IMR-90 (cell line): Measurements from ENCODE around the gene ZNF341. TPM values are rescaled to one million over a fixed set of nuclear protein-coding genes. Genes with fewer than 3 reads are reported as not detected.

ENCODE experiments used
- ATAC-seq: fragments of 200-7000 bp; cut with Tn5 transposase; 2 replicates; pipeline ENCODE4 v1.9.1; 2020; ENCODE audit warnings: low read depth, mild to moderate bottlenecking, moderate library complexity
- BruUV-seq: library from RNA; stranded (reverse); fragments of 400-500 nt; replicated peaks from 2 replicates; lab custom pipeline; 2021; lab: Mats Ljungman, UMichigan
- CTCF ChIA-PET: fragments of 300-600 bp; formaldehyde crosslinking; extraction: SDS; loops from one replicate; lab custom pipeline; 2021; ENCODE audit warnings: antibody characterized with exemption; lab: Yijun Ruan, JAX
- POLR2A ChIA-PET: fragments of 300-600 bp; sonication (Branson Sonifier 250); formaldehyde crosslinking; loops from one replicate; lab custom pipeline; 2022; ENCODE audit warnings: antibody characterized with exemption; ENCODE audit not compliant: unreplicated experiment; lab: Charles Lee
- DNase-seq: peaks from one replicate; pipeline ENCODE4 v3.0.0; 2013
- H2AFZ ChIP-seq: replicated peaks from 2 replicates; pipeline ENCODE3; 2013; ENCODE audit warnings: low read length, mild to moderate bottlenecking; ENCODE audit not compliant: poor library complexity
- H2AK5ac ChIP-seq: 2 replicates; pipeline ENCODE4 v1.6.1; 2013; ENCODE audit warnings: low read depth, low read length, inconsistent platforms
- H2AK9ac ChIP-seq: replicated peaks from 2 replicates; pipeline ENCODE3; 2013; ENCODE audit warnings: mild to moderate bottlenecking, low read depth, low read length, moderate library complexity; ENCODE audit not compliant: poor library complexity
- H2BK120ac ChIP-seq: 2 replicates; pipeline ENCODE4 v1.6.1; 2013; ENCODE audit warnings: low read depth, low read length, inconsistent platforms
- H2BK15ac ChIP-seq: 3 replicates; pipeline ENCODE4 v1.6.1; 2013; ENCODE audit warnings: low read depth, low read length, inconsistent platforms
- H2BK20ac ChIP-seq: 2 replicates; pipeline ENCODE4 v1.6.1; 2013; ENCODE audit warnings: low read depth, mild to moderate bottlenecking, inconsistent platforms, low read length, moderate library complexity
- H2BK5ac ChIP-seq: 2 replicates; pipeline ENCODE4 v1.6.1; 2013; ENCODE audit warnings: mild to moderate bottlenecking, low read depth, low read length, inconsistent platforms; ENCODE audit not compliant: poor library complexity, severe bottlenecking
- H3K14ac ChIP-seq: replicated peaks from 2 replicates; pipeline ENCODE4 v1.6.1; 2013; ENCODE audit warnings: low read depth, low read length, inconsistent platforms
- H3K18ac ChIP-seq: 2 replicates; pipeline ENCODE4 v1.6.1; 2013; ENCODE audit warnings: low read depth, low read length, control low read depth
- H3K23ac ChIP-seq: 2 replicates; pipeline ENCODE4 v1.6.1; 2013; ENCODE audit warnings: low read depth, low read length, inconsistent platforms
- H3K27ac ChIP-seq: 2 replicates; pipeline ENCODE4 v1.5.1; 2013; ENCODE audit warnings: mild to moderate bottlenecking, control low read depth, low read length; ENCODE audit not compliant: insufficient read depth
- H3K27me3 ChIP-seq: 2 replicates; pipeline ENCODE4 v1.6.1; 2013; ENCODE audit warnings: low read length; ENCODE audit not compliant: control insufficient read depth, insufficient read depth
- H3K36me3 ChIP-seq: 2 replicates; pipeline ENCODE4 v1.6.1; 2013; ENCODE audit warnings: low read length, mixed read lengths; ENCODE audit not compliant: control insufficient read depth, insufficient read depth
- H3K4ac ChIP-seq: 2 replicates; pipeline ENCODE4 v1.6.1; 2013; ENCODE audit warnings: low read depth, low read length, inconsistent platforms
- H3K4me1 ChIP-seq: 2 replicates; pipeline ENCODE4 v1.6.1; 2013; ENCODE audit warnings: low read length, mixed read lengths; ENCODE audit not compliant: control insufficient read depth, insufficient read depth
- H3K4me2 ChIP-seq: 2 replicates; pipeline ENCODE4 v1.6.1; 2013; ENCODE audit warnings: low read depth, mild to moderate bottlenecking, control low read depth, low read length, moderate library complexity
- H3K4me3 ChIP-seq: 2 replicates; pipeline ENCODE4 v1.5.1; 2013; ENCODE audit warnings: low read depth, mild to moderate bottlenecking, control low read depth, low read length, moderate library complexity; ENCODE audit not compliant: insufficient read depth
- H3K56ac ChIP-seq: 2 replicates; pipeline ENCODE4 v1.6.1; 2013; ENCODE audit warnings: low read length, inconsistent platforms; ENCODE audit not compliant: insufficient read depth; ENCODE audit errors: extremely low read depth
- H3K79me1 ChIP-seq, 2 experiments: 2 replicates each; pipeline ENCODE4 v1.6.1; 2013; ENCODE audit warnings: low read length in 2 of 2, inconsistent platforms in 1 of 2, low read depth in 1 of 2
- H3K9ac ChIP-seq: 2 replicates; pipeline ENCODE4 v1.6.1; 2013; ENCODE audit warnings: low read depth, low read length, control low read depth
- H3K9me1 ChIP-seq: 2 replicates; pipeline ENCODE4 v1.6.1; 2013; ENCODE audit warnings: low read length, inconsistent platforms; ENCODE audit not compliant: insufficient read depth
- H3K9me3 ChIP-seq: 2 replicates; pipeline ENCODE4 v1.6.1; 2013; ENCODE audit warnings: low read length; ENCODE audit not compliant: control insufficient read depth, insufficient read depth
- H4K20me1 ChIP-seq: 2 replicates; pipeline ENCODE4 v1.6.1; 2013; ENCODE audit warnings: low read length, inconsistent platforms; ENCODE audit not compliant: insufficient read depth
- H4K5ac ChIP-seq: 2 replicates; pipeline ENCODE4 v1.6.1; 2013; ENCODE audit warnings: mild to moderate bottlenecking, low read depth, low read length, control low read depth
- H4K8ac ChIP-seq, 2 experiments: 2 replicates each; pipeline ENCODE4 v1.6.1; 2013; ENCODE audit warnings: low read depth in 2 of 2, low read length in 2 of 2, control low read depth in 1 of 2, inconsistent platforms in 1 of 2
- H4K91ac ChIP-seq: 2 replicates; pipeline ENCODE4 v1.6.1; 2013; ENCODE audit warnings: low read depth, low read length, inconsistent platforms; ENCODE audit not compliant: insufficient read depth
- CEBPB ChIP-seq: IDR thresholded peaks from 2 replicates; pipeline ENCODE4 v1.6.1; 2012; ENCODE audit warnings: low read depth, low read length, improper control_type of control experiment
- CHD1 ChIP-seq: IDR thresholded peaks from 2 replicates; pipeline ENCODE4 v1.6.1; 2012; ENCODE audit warnings: low read depth, low read length, improper control_type of control experiment
- MAFK ChIP-seq: IDR thresholded peaks from 2 replicates; pipeline ENCODE4 v1.6.1; 2012; ENCODE audit warnings: low read depth, low read length, improper control_type of control experiment
- MAZ ChIP-seq: IDR thresholded peaks from 2 replicates; pipeline ENCODE4 v1.6.1; 2012; ENCODE audit warnings: low read depth, mild to moderate bottlenecking, low read length, improper control_type of control experiment, moderate library complexity, borderline replicate concordance
- NFE2L2 ChIP-seq: fragments of 150-350 bp; IDR thresholded peaks from 2 replicates; pipeline ENCODE4 v1.6.1; 2016; ENCODE audit warnings: low read depth, mild to moderate bottlenecking, low read length
- RAD21 ChIP-seq: IDR thresholded peaks from 2 replicates; pipeline ENCODE4 v1.6.1; 2012; ENCODE audit warnings: low read length, improper control_type of control experiment
- RFX5 ChIP-seq: IDR thresholded peaks from 2 replicates; pipeline ENCODE4 v1.8.0; 2012; ENCODE audit warnings: low read depth, mild to moderate bottlenecking, low read length, moderate library complexity
- SMC3 ChIP-seq: fragments of 150-350 bp; IDR thresholded peaks from 2 replicates; pipeline ENCODE4 v1.6.1; 2016; ENCODE audit warnings: low read depth, mild to moderate bottlenecking, antibody characterized with exemption, low read length, moderate library complexity
- WGBS, 2 experiments: methylation state at CpG; one replicate each; pipeline versions ENCODE4 v1.1.5 to v1.1.7; 2013; ENCODE audit warnings: missing lambda C conversion rate in 2 of 2; ENCODE audit not compliant: insufficient read length in 1 of 2; ENCODE audit errors: extremely low coverage in 2 of 2; 5-methylcytosine and 5-hydroxymethylcytosine counted together
- dilution Hi-C: fragments of 300-500 bp; cut with HindIII; formaldehyde crosslinking; loops from one replicate; pipeline ENCODE4 v1.14.3; 2018; ENCODE audit warnings: low sequenced_read_pairs; ENCODE audit not compliant: unreplicated experiment
- in situ Hi-C: fragments of 300-500 bp; cut with MboI; formaldehyde crosslinking; loops from 3 replicates; pipeline ENCODE4 v1.14.3; 2019; ENCODE audit warnings: low sequenced_read_pairs, inconsistent platforms, mixed read lengths
- intact Hi-C: fragments of 100-400 bp; cut with micrococcal nuclease; formaldehyde crosslinking; loops from 2 replicates; pipeline ENCODE4 v1.10.0; 2022
- polyA plus RNA-seq, 3 experiments: library from polyadenylated mRNA; depleted of rRNA; stranded (reverse); fragments of >200 nt; gene quantifications; 2 replicates each; pipeline ENCODE4 v1.2.3, GENCODE V29; 2012; ENCODE audit warnings: low replicate concordance in 1 of 3
- total RNA-seq: library from RNA; depleted of rRNA; stranded (reverse); fragments of >200 nt; gene quantifications from 2 replicates; pipeline ENCODE4 v1.2.3, GENCODE V29; 2012
- TF ChIP-seq, protein P1 (sequence below): fragments of 150-350 bp; IDR thresholded peaks from 2 replicates; pipeline ENCODE4 v1.6.1; 2017; ENCODE audit warnings: mild to moderate bottlenecking, antibody characterized with exemption, low read length, low read depth
- TF ChIP-seq, protein P2 (sequence below): conservative IDR thresholded peaks from 2 replicates; pipeline ENCODE4 v1.5.1; 2012; ENCODE audit warnings: mild to moderate bottlenecking, low read depth, low read length, improper control_type of control experiment
- TF ChIP-seq, protein P3 (sequence below): fragments of 150-350 bp; IDR thresholded peaks from 2 replicates; pipeline ENCODE4 v1.6.1; 2016; ENCODE audit warnings: low read depth, mild to moderate bottlenecking, low read length, moderate library complexity, borderline replicate concordance

Gene ZNF341
- total and polyA plus RNA-seq, 2 of the 4 experiments (the other 2 are of a cell fraction) = 1.1 to 3.4 TPM

DNA sequence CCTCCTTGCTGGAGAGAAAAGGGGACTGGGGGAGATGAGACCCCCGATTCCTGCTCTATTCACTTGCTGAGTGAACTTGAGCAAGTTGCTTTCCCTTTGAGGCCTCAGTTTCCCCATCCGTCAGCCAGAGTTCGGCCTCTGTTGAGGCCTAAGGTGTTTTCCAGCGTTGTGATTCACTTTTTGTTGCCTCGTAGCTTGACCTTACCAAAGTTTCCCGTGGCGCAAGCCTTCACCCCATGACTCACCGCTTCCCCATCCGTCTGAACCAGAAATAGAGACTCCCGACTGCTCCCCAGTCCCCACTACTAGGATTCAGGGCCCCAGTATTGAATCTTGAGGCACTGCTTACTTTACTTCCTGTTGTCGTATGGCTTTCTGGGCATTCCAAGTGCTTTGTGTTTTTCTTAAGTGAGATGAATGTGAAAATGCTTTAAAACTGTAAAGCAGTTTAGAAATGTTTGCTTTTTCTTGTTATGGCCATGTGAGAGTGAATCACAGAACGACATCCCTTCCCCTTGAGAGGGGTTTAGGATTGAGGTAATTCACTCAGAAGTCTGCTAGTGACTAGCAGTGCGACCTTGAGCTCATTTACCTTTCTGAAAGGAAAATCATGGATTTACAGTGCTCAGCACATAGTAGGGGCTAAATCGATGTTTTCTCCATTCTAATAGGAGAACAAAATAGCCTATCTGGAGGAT, 80.5 kb downstream of the ZNF341 start (continued):
- TF ChIP-seq, protein P1, sequence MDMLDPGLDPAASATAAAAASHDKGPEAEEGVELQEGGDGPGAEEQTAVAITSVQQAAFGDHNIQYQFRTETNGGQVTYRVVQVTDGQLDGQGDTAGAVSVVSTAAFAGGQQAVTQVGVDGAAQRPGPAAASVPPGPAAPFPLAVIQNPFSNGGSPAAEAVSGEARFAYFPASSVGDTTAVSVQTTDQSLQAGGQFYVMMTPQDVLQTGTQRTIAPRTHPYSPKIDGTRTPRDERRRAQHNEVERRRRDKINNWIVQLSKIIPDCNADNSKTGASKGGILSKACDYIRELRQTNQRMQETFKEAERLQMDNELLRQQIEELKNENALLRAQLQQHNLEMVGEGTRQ = no peak
- TF ChIP-seq CHD1 = no peak

DNA sequence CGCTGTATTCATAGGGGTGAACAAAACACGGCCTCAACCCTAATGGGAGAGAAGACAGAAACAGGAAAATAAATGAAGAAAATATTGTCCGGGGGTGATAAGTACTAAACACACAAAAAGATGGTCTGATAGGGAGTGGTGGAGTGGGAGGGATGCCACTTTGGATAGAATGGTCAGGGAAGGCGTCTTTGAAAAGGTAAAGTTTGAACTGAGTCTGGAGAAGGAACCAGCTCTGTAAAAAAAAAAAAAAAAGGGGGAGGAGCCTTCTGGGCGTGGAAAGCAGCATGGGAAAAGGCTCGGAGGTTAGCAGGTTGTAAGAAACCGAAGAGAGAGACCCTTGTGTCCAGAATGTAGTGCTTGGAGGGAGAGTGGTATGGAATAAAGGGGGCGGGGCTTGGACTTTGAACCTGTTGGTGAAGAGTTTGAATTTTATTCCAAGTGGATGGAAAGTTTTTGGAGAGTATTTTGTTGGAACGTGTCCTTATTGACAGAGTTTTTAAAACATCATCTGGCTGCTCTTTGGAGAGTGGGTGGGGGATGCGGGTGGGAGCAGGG, 81.2 kb downstream of the ZNF341 start:
- Histone ChIP-seq H3K4me1 (peaks cover 7% of the 10 kb centered on the region), H3K18ac (no peak overlapping the region), H3K9ac (no peak overlapping the region; the same call in 1 of the 2 replicates), H3K79me1 (peaks cover 22 to 61% of the 10 kb centered on the region in 2 experiments), H2BK5ac (peak overlapping the region; percentile 53), H3K4ac (no peak overlapping the region), H3K27me3 (no peaks in the 10 kb centered on the region), H3K4me3 (peak overlapping the region; percentile 90; the same call in 1 of the 2 replicates), H3K14ac (peak overlapping the region; percentile 92), H4K20me1 (peaks cover 61% of the 10 kb centered on the region), H2AK9ac (no peak overlapping the region), H3K27ac (no peak overlapping the region), H3K4me2 (peak overlapping the region; percentile 98), H3K36me3 (peaks cover 3% of the 10 kb centered on the region), H4K8ac (no peak overlapping the region), H3K23ac (no peak overlapping the region), H2BK120ac (no peak overlapping the region), H3K56ac (no peak overlapping the region), H2AK5ac (no peak overlapping the region; the same call in 1 of the 2 replicates), H4K91ac (no peak overlapping the region), H3K9me1 (peaks cover 26% of the 10 kb centered on the region), H3K9me3 (no peaks in the 10 kb centered on the region), H2BK20ac (no peak overlapping the region), H4K5ac (no peak overlapping the region), H2AFZ (no peak overlapping the region), H2BK15ac (no peak overlapping the region)
- WGBS, 2 experiments = 48% methylated on average over 6 of the region's 10 CpGs; no CpG with 5 or more reads in 1 of the 2 experiments
- ATAC-seq (no peak), DNase-seq (no peak)
- POLR2A ChIA-PET = interaction anchor here (0.5 to 0.6 kb wide), 2 partner anchors 17 to 21 kb away, joined by 3 to 8 read pairs; no protein-coding TSS in a partner anchor
- in situ Hi-C loops (no loop called here), dilution Hi-C loops (no loop called here), intact Hi-C loops (loop anchor here (5.0 to 10.0 kb wide), 2 partner anchors 81 to 148 kb away; partner anchors contain the start of genes ACTL10, C20orf144 and ZNF341)
- CTCF ChIA-PET = interaction anchor here (0.6 kb wide), 1 partner anchor 261 kb away, joined by 5 read pairs; no protein-coding TSS in a partner anchor
- no TSS peak for BruUV-seq
- TF ChIP-seq CEBPB (no peak), RFX5 (no peak), SMC3 (no peak), MAFK (no peak), NFE2L2 (no peak), RAD21 (no peak), MAZ (no peak), CHD1 (no peak)
- TF ChIP-seq, protein P2, sequence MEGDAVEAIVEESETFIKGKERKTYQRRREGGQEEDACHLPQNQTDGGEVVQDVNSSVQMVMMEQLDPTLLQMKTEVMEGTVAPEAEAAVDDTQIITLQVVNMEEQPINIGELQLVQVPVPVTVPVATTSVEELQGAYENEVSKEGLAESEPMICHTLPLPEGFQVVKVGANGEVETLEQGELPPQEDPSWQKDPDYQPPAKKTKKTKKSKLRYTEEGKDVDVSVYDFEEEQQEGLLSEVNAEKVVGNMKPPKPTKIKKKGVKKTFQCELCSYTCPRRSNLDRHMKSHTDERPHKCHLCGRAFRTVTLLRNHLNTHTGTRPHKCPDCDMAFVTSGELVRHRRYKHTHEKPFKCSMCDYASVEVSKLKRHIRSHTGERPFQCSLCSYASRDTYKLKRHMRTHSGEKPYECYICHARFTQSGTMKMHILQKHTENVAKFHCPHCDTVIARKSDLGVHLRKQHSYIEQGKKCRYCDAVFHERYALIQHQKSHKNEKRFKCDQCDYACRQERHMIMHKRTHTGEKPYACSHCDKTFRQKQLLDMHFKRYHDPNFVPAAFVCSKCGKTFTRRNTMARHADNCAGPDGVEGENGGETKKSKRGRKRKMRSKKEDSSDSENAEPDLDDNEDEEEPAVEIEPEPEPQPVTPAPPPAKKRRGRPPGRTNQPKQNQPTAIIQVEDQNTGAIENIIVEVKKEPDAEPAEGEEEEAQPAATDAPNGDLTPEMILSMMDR = no peak
- TF ChIP-seq, protein P3, sequence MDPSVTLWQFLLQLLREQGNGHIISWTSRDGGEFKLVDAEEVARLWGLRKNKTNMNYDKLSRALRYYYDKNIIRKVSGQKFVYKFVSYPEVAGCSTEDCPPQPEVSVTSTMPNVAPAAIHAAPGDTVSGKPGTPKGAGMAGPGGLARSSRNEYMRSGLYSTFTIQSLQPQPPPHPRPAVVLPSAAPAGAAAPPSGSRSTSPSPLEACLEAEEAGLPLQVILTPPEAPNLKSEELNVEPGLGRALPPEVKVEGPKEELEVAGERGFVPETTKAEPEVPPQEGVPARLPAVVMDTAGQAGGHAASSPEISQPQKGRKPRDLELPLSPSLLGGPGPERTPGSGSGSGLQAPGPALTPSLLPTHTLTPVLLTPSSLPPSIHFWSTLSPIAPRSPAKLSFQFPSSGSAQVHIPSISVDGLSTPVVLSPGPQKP = no peak
